Urinary bladder (tissue), 4 donors: ENCODE data around the gene HCN2. TPM values are rescaled to one million over a fixed set of nuclear protein-coding genes. Genes with fewer than 3 reads are reported as not detected.

Experiments
- DNase-seq: peaks from one replicate; pipeline ENCODE4 v3.0.0-alpha.2; 2015; ENCODE audit errors: extremely low spot score
- H3K27ac ChIP-seq: one replicate; pipeline ENCODE4 v1.5.1; 2013; ENCODE audit warnings: low read depth, mild to moderate bottlenecking, moderate library complexity
- H3K36me3 ChIP-seq: one replicate; pipeline ENCODE4 v1.6.1; 2013; ENCODE audit warnings: mild to moderate bottlenecking, moderate library complexity; ENCODE audit not compliant: insufficient read depth
- H3K4me1 ChIP-seq: one replicate; pipeline ENCODE4 v1.6.1; 2013; ENCODE audit warnings: mild to moderate bottlenecking, moderate library complexity; ENCODE audit not compliant: insufficient read depth
- H3K4me3 ChIP-seq: one replicate; pipeline ENCODE4 v1.5.1; 2013; ENCODE audit warnings: low read depth, low read length
- WGBS: extraction: QIAGEN DNeasy Blood & Tissue Kit; methylation state at CpG from one replicate; pipeline ENCODE4 v1.1.7; 2013; 5-methylcytosine and 5-hydroxymethylcytosine counted together
- polyA plus RNA-seq: library from polyadenylated mRNA; stranded (reverse); fragments of 200-250 nt; gene quantifications from one replicate; pipeline ENCODE4 v1.2.3, GENCODE V29; 2013
- total RNA-seq: library from RNA; depleted of rRNA; stranded (reverse); fragments of >200 nt; gene quantifications from one replicate; pipeline ENCODE4 v1.2.3, GENCODE V29; 2014
- donor health status: healthy with polysubstance abuse.
- donor health status: healthy.

HCN2 gene
- total and polyA plus RNA-seq, 2 donors, result 0.26 to 0.43 TPM

DNA sequence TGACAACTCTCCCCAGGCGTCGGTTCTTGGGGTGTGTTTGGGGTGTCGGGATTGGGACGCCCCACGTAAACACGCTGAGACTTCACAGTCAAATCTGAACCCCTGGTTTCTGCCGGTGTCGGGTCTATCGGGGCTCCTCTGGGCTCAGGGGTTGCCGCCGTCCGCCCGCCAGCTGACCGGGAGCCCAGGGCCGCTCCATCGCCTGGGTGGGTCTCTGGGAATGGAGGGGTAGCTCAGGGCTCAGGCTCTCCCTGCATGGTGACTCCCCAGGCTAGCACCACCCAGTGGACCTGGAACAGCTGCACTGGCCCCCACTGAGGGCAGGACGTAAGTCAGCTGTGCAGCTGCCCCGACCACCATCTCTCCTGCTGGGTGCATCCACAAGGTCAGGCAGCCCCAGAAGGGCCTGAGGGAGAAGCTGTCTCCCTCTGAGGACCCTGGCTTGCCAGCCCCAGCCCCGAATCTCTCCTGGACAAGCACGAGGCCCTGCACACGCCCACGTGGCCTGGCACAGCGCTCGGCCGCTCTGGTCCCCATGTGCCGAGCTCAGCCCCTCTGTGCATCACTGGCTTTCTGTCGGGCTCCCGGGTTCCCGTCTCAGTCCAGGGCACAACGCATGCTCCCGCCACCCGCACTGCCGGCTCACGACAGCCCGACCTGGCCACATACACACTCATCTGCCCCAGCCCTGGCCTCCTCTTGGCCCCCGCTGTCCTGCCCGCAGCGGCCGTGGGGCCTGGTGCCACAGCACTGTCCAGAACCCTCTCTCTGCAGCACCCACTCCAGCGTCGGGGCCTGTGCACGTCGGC lies 67.3 kb downstream of the HCN2 start:
- WGBS, result 85% methylated on average over 43 of the region's 43 CpGs
- no peaks in the 10 kb centered on the region for H3K36me3 ChIP-seq
- no peak overlapping the region for H3K4me3 ChIP-seq
- no peak overlapping the region for H3K27ac ChIP-seq
- no peaks in the 10 kb centered on the region for H3K4me1 ChIP-seq
- DNase-seq, result no peak

DNA sequence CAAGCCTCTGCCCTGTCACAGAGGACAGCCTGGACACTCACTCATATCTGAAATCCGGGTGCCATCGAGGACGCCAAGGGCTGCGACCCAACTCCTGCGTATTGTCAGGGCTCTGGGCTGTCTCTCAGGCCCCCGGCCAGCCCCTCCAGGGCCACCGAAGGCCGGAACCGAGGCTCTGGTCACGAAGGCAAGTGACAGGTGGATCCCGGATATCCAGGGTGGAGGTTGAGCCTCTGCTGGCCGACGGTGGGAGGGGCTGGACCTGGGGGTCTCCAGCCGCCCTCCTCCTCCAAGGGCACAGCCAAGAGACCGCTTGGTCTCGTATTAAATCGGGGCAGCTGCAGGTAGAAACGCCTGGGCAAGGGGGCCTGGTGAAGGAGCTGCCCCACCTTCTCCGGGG lies 67.9 kb downstream of the HCN2 start:
- Histone ChIP-seq H3K27ac (no peak overlapping the region), H3K4me3 (no peak overlapping the region), H3K36me3 (no peaks in the 10 kb centered on the region), H3K4me1 (no peaks in the 10 kb centered on the region)
- DNase-seq, result no peak
- WGBS, result 90% methylated on average over 19 of the region's 19 CpGs

DNA sequence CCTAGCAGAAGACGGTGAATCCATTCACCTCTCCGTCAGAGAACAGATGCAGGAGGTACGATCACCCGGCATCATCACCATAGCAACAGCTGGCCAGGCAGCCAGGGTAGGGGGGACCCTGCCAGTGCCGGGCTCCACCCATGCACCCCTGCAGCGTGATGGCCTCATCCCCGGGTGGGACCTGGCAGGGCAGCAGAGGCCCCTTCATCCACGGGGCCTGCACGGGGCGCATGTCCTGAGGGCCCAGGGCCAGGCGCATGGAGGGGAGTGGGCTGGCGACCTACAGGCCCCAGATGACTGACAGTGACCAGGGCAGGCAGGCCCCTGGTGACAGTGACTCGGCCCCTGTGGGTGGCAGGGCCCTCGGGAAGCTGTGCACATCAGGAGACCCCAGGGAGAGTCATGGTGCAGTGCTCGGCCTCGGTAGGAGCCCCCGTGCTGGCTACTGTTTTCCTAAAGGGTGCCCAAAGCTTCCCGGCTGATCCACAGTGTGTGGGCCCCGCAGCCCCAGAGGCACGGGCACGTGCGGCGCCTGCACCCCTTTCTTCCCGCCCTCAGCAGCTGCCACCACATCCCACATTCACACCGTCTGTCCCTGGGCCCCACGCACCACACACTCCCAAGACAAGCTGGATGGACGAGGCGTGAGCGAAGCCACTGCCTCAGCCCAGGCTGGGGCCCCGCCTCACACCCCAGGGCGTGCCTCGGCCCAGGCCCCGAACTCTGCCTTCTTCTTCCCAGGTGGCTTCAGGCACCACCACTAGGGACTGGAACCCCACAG lies 68.6 kb downstream of the HCN2 start:
- no peak overlapping the region for H3K4me3 ChIP-seq
- DNase-seq, result no peak
- 79% methylated on average over 33 of the region's 33 CpGs for WGBS
- no peak overlapping the region for H3K27ac ChIP-seq
- no peaks in the 10 kb centered on the region for H3K4me1 ChIP-seq
- no peaks in the 10 kb centered on the region for H3K36me3 ChIP-seq

DNA sequence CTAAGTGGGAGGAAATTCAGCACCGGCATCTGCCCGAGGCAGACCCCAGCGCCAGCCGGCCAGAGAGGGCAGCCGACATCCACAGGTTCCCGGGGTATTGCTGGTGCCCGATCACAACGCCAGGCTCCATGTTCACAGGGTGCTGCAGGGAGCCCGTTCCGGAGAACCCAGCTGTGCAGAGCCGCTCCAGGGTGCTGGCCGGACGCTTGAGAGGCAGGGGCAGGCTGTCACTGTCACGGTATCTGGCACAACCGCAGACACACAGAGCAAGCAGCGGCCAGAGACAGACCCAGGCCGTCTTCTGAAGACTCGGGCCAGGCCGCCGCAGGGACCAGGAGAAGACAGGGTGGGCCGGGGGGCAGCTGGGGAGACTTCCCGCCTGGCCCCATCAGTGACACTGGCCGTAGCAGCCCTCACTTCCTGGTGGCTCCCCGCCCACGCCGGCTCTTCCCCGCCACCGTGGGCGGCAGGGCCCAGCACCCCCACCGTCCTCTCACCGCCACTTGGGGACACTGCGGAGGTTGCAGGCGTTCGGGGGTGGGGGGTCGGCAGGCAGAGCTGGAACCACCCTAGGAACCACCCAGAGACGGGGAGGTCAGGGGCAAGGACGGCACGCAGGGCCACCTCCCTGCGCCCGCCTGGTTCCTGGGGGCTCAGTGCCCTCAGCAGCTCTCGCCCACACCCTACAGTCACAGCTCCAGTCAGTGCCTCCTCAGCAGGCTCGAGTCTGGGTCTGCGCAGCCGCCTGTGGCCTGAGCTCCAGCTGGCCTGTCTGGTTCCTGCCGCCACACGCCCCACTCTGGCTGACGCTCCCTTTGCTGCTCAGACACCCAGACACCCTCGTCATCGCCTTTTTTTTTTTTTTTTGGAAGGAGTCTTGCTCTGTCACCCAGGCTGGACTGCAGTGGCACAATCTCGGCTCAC lies 69.5 kb downstream of the HCN2 start:
- WGBS, result 79% methylated on average over 50 of the region's 50 CpGs
- H3K36me3 ChIP-seq, result no peaks in the 10 kb centered on the region
- no peak overlapping the region for H3K4me3 ChIP-seq
- no peaks in the 10 kb centered on the region for H3K4me1 ChIP-seq
- peak overlapping the region; percentile 14 for H3K27ac ChIP-seq
- no peak for DNase-seq

DNA sequence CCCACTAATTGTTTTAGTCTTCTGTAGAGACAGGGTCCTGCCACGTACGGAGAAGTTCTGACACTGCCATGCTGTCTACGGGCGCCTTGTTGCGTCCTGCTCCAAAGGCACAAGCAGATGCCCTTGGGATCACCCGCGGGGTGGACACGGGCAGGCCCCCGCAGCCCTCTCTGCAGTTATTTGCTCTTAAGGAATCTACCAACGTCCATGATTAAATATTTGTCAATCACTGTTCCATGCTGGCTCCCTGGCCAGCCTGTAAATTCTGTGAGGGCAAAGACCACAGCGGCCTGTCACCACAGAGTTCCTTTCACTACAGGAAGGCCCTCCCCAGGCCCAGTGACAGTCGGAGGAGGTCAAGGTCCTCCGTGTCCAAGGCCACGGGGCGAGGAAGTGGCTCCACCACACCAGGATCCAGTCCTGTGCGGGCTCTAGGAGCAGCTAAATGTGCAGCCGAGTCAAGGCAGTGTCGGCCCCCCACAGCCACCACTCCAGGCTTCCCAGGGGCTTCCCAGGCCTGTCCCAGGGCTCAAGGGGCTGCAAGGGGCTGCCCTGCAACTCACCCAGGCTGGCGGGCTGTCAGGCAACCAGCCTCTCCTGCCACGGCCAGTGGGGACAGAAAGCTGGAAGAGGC lies 71.2 kb downstream of the HCN2 start:
- 57% methylated on average over 20 of the region's 20 CpGs for WGBS
- no peak for DNase-seq
- H3K27ac ChIP-seq, result no peak overlapping the region
- H3K36me3 ChIP-seq, result no peaks in the 10 kb centered on the region
- no peaks in the 10 kb centered on the region for H3K4me1 ChIP-seq
- peak overlapping the region; percentile 97 for H3K4me3 ChIP-seq

DNA sequence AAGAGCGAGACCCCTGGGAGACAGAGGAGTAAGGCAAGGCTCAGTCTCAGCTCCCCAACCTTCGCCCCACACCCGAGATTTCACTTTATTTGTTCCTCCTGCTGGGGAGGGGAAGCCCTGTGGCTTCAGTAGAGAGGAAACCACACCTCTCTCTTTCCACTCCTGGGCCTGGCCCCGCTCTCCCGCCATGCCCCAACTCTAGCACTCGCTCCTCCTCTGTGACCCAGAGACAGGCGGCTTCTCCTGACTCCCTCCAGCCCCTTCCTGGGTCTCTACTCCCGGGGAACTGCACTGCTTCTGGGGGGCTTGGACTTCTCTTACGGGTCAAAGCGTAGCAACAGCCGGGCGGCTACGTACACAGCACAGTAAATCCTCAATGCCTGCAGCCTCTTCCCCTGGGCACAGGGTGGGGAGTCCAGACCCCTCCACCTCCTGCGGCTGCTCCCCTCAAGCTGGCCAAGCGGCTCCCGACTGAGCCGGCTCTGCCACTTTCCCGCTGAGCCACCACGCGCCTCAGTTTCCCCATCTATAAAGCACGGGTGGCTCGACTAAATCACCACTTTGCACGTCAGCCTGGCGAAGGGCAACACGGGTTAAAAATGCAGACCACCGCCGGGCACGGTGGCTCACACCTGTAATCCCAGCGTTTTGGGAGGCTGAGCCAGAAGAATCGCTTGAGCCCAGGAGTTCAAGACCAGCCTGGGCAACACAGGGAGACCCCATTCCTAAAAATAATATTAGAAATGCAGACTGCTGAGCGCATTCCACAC lies 71.9 kb downstream of the HCN2 start:
- no peaks in the 10 kb centered on the region for H3K4me1 ChIP-seq
- H3K36me3 ChIP-seq, result no peaks in the 10 kb centered on the region
- peak overlapping the region; percentile 83 for H3K27ac ChIP-seq
- DNase-seq, result no peak
- peak overlapping the region; percentile 97 for H3K4me3 ChIP-seq
- WGBS, result 20% methylated on average over 31 of the region's 31 CpGs

DNA sequence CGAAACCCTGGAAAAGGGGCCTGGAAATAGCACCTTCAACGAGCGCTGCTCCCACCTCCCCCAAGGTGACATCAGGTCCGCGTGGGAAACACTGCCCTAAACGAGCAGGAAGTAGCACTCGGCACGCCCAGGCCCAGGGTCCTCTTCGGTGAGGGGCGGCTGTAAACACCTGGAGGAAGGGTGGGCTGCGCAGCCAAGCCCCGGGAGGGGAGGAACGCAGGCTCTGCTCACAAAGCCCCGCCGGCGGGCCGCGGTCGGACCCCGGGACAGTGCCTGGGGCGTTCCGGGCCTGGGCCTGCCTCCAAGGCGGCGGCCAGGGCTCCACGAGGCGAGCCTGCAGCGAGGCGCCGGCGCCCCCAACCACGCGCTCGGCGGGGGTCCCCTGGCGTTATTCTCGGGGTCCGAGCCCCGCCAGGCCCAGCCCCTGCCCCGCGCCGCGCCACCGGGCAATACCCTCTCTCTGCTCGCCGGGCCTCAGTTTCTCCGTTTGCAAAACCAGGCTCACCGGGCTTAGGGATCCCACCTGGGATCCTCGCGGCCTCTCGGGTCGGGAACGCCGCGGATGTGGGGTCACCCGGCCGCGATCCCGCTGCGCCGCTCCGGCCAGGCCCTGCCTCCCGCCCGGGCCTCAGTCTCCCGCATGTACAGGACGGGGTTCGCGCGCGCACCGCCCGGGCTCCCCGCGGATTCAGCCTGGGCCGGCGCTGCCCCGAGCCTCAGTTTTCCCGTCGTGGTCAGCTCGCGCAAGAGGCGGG lies 72.7 kb downstream of the HCN2 start:
- peak overlapping the region; percentile 83 for H3K27ac ChIP-seq
- H3K4me3 ChIP-seq, result peak overlapping the region; percentile 97
- H3K4me1 ChIP-seq, result no peaks in the 10 kb centered on the region

DNA sequence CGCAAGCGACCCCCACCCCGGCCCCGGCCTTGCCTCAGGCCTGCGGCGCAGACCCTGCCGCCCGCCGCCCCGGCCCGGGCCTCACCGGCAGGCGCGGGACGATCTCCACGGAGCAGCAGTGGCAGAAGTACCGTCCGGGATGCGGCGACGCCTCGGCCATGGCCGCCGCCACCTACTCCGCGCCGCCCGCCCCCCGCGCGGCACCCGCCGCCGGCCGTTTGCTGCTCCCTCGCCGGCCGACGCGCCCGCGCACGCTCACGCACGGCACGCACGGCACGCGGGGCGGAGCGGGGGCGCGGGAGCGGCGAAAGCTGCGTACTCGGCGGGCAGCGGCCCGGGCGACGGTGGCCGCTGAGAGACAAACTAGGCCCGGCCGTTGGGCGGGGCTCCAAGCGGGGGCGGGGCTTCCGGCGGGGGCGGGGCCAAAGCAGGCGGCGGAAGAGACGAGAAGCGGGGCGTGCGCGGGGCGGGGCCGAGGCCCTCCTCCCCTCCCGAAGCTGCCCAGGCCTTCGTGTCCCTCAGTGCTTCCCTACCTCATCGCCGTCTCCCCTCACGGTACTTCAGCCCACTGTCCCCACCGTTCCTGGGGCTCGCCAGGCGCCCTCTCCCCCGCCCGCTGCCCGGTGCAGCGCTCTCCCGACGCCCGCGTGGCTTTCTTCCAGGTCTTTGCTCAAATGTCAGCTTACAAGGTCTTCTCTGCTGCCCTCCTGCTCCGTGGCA lies 73.4 kb downstream of the HCN2 start, which contains the start of gene RNF126:
TSS of gene RNF126 (minus strand) at position 253 of the 720 bp plus-strand sequence. CDS start at position 160, 93 bp downstream.
- no peak for DNase-seq
- Histone ChIP-seq H3K4me3 (peak within 1 kb of the TSS; percentile 97), H3K4me1 (no peaks in the 10 kb centered on the region), H3K36me3 (no peaks in the 10 kb centered on the region), H3K27ac (peak within 1 kb of the TSS; percentile 83)
- 2% methylated on average over 97 of the region's 97 CpGs for WGBS

More for the DNA sequence above, 72.7 kb downstream of the HCN2 start:
- DNase-seq, result no peak
- under 1% methylated on average over 81 of the region's 81 CpGs for WGBS
- H3K36me3 ChIP-seq, result no peaks in the 10 kb centered on the region

DNA sequence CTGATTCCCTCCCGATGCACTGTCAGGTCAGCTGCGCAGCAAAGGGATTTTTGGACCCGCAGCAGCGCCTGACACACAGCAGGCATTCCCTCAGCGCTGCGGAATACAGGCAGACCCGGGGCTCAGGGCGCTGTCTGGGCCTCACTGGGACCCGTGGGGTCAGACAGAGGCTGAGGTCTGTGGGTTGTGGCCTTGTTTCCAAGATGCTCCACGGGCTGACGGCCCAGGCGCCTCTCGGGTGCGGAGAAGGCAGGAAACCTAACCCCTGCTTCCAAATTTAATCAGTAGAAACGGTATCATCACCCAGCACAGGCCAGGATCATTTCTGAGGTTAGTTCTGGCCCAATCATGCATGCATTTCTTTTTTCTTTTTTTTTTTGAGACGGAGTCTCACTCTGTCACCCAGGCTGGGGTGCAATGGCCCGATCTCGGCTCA lies 74.0 kb downstream of the HCN2 start:
- 56% methylated on average over 18 of the region's 18 CpGs for WGBS

DNA sequence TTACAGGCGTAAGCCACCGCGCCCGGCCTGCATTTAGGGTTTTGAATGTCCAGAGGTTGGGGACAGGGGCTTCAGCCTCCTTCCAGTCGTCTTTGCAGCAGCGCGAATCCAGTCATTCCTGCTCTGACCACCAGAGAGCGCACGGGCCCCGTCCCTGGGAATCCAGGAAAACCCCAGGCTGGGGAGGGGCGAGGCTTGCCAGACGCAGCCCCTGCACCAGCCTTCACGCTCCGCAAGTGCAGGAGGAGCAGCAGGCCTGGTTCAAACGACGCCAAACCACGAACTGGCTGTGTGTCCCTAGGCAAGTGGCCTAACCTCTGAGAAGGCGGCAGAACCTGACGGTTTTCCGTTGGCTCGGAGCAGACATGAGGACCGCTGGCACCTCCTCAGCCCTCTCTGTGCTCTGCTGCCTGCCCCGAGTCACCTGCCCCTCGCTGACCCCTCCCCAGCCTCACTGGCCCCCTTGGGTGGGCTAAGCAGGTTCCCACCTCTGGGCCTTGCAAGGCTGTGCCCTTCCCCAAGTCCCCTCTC lies 75.3 kb downstream of the HCN2 start:
- H3K27ac ChIP-seq, result no peak overlapping the region
- H3K4me1 ChIP-seq, result no peaks in the 10 kb centered on the region
- DNase-seq, result no peak
- no peak overlapping the region for H3K4me3 ChIP-seq
- no peaks in the 10 kb centered on the region for H3K36me3 ChIP-seq
- 7% methylated on average over 24 of the region's 24 CpGs for WGBS

More for the DNA sequence above, 74.0 kb downstream of the HCN2 start:
- peak overlapping the region; percentile 33 for H3K4me3 ChIP-seq
- no peak for DNase-seq
- H3K27ac ChIP-seq, result peak overlapping the region; percentile 83
- H3K4me1 ChIP-seq, result no peaks in the 10 kb centered on the region
- H3K36me3 ChIP-seq, result no peaks in the 10 kb centered on the region
